Testis (tissue), 2 donors: Measurements from ENCODE around the gene GHRHR.

Source experiments
- CTCF ChIP-seq, 3 experiments: fragments of 450-650 bp in 2 of 3; fragments of 200-600 bp in 1 of 3; sonication (generic) in 1 of 3; IDR thresholded peaks; one replicate each; pipeline ENCODE4 v1.5.1; 2016 to 2019; ENCODE audit warnings: antibody characterized with exemption in 3 of 3, mild to moderate bottlenecking in 2 of 3, moderate library complexity in 1 of 3
- POLR2A ChIP-seq: fragments of 450-650 bp; IDR thresholded peaks from one replicate; pipeline ENCODE4 v1.6.1; 2017; ENCODE audit warnings: antibody characterized with exemption, mild to moderate bottlenecking, moderate library complexity

- TF ChIP-seq CTCF (IDR thresholded peaks at IDR 0.05), result no peak
- no peak for TF ChIP-seq POLR2A
Observed at GRCh38 chr7:31000161-31000693, 36.5 kb downstream of the GHRHR start.
